GM12878 (cell line): ENCODE data around the gene RNF40.

ENCODE experiments used
- CEBPZ ChIP-seq: fragments of 150-350 bp; IDR thresholded peaks from 2 replicates; pipeline ENCODE4 v1.6.1; 2016; ENCODE audit warnings: low read depth, low read length
- CTCF ChIP-seq, 3 experiments: IDR thresholded peaks in 2 of 3; conservative IDR thresholded peaks in 1 of 3; 2 replicates each; pipeline ENCODE4 v1.5.1; 2011; ENCODE audit warnings: low read depth in 3 of 3, low read length in 3 of 3, mild to moderate bottlenecking in 3 of 3, control low read depth in 2 of 3, moderate library complexity in 2 of 3, inconsistent platforms in 1 of 3, mixed read lengths in 1 of 3; ENCODE audit not compliant: control insufficient read depth in 2 of 3, insufficient read depth in 1 of 3; ENCODE audit errors: extremely low read depth in 1 of 3
- EP300 ChIP-seq, 2 experiments: fragments of 150-350 bp in 1 of 2; IDR thresholded peaks; 2 replicates each; pipeline ENCODE4 v1.6.1; 2011 to 2012; ENCODE audit warnings: low read depth in 2 of 2, low read length in 2 of 2, borderline replicate concordance in 1 of 2, improper control_type of control experiment in 1 of 2, inconsistent platforms in 1 of 2; ENCODE audit not compliant: control insufficient read depth in 1 of 2
- MAX ChIP-seq: IDR thresholded peaks from 2 replicates; pipeline ENCODE4 v1.6.1; 2012; ENCODE audit warnings: low read depth, low read length, improper control_type of control experiment
- POLR2A ChIP-seq: IDR thresholded peaks from 2 replicates; pipeline ENCODE4 v1.6.1; 2011; ENCODE audit warnings: low read depth, mild to moderate bottlenecking, low read length
- TCF12 ChIP-seq: IDR thresholded peaks from 2 replicates; pipeline ENCODE4 v1.6.1; 2011; ENCODE audit warnings: low read depth, mild to moderate bottlenecking, low read length
- ZNF687 ChIP-seq: fragments of 450-650 bp; IDR thresholded peaks from 2 replicates; pipeline ENCODE4 v1.6.1; 2017; ENCODE audit warnings: mild to moderate bottlenecking, moderate library complexity

GRCh38 chr16:30764086-30764485 is 2.0 kb downstream of the RNF40 start:
- TF ChIP-seq CTCF (IDR thresholded peaks at IDR 0.05 in 2 of 3, conservative IDR thresholded peaks at IDR 0.05 in 1 of 3; ENCODE audit: control insufficient read depth in 2 of 3, extremely low read depth in 1 of 3, insufficient read depth in 1 of 3, low read depth in 3 of 3, low read length in 3 of 3), result no peak
- TF ChIP-seq TCF12, result no peak
- TF ChIP-seq EP300 (IDR thresholded peaks at IDR 0.05; ENCODE audit: borderline replicate concordance in 1 of 2, control insufficient read depth in 1 of 2, low read depth in 2 of 2, low read length in 2 of 2), result no peak
- no peak for TF ChIP-seq ZNF687
- TF ChIP-seq MAX, result no peak
- TF ChIP-seq POLR2A, result no peak
- no peak for TF ChIP-seq CEBPZ
